ENCODE results near the gene CEMP1.

CEMP1 gene

GRCh38 chr16:2516391-2517240, 14.6 kb downstream of the CEMP1 start:
- H3K4me3 ChIP-seq (ENCODE audit: low read depth, low read length) = no peak overlapping the region
- no peak for TF ChIP-seq CTCF (IDR thresholded peaks at IDR 0.05; ENCODE audit: low read depth, low read length, missing control alignments)
- DNase-seq (ENCODE audit: low read depth) = no peak

GRCh38 chr16:2515180-2515851, 15.9 kb downstream of the CEMP1 start:
- no peak for TF ChIP-seq CTCF (IDR thresholded peaks at IDR 0.05; ENCODE audit: low read depth, low read length, missing control alignments)
- DNase-seq (ENCODE audit: low read depth) = no peak
- peak overlapping the region; percentile 60 for H3K4me3 ChIP-seq (ENCODE audit: low read depth, low read length)

- H3K4me3 ChIP-seq (ENCODE audit: low read depth, low read length) = peak overlapping the region; percentile 60
- no peak for TF ChIP-seq CTCF (IDR thresholded peaks at IDR 0.05; ENCODE audit: low read depth, low read length, missing control alignments)
- DNase-seq (ENCODE audit: low read depth) = no peak
These were observed 16.7 kb downstream of the CEMP1 start for GRCh38 chr16:2514333-2515179.

GRCh38 chr16:2513405-2514332, 17.5 kb downstream of the CEMP1 start, which contains the start of gene ATP6V0C:
Gene ATP6V0C, plus strand, starts transcription at chr16:2513952. Its CDS starts 152 bp downstream, at chr16:2514104.
- peak; percentile 67 for DNase-seq (ENCODE audit: low read depth)
- TF ChIP-seq CTCF (IDR thresholded peaks at IDR 0.05; ENCODE audit: low read depth, low read length, missing control alignments) = no peak
- peak within 1 kb of the TSS; percentile 60 for H3K4me3 ChIP-seq (ENCODE audit: low read depth, low read length)

GRCh38 chr16:2512735-2513404, 18.3 kb downstream of the CEMP1 start:
- TF ChIP-seq CTCF (IDR thresholded peaks at IDR 0.05; ENCODE audit: low read depth, low read length, missing control alignments) = peak; percentile 32
- H3K4me3 ChIP-seq (ENCODE audit: low read depth, low read length) = peak overlapping the region; percentile 60
- DNase-seq (ENCODE audit: low read depth) = no peak

Data from GM12864 (cell line).